Heart right ventricle (tissue), 16 donors: Measurements from ENCODE around the gene FOXK2. TPM values are rescaled to one million over a fixed set of nuclear protein-coding genes. Genes with fewer than 3 reads are reported as not detected.
"Not testable (repeated sequence)": the region's sequence is repeated elsewhere in the genome, so short reads cannot be mapped to it uniquely, and the experiment has no call there.

ENCODE experiments used
- ATAC-seq, 8 donors: fragments of 200-7000 bp; cut with Tn5 transposase; one replicate each; pipeline ENCODE4 v1.9.1; 2020; ENCODE audit warnings: mild to moderate bottlenecking in 8 of 8, moderate library complexity in 8 of 8, moderate number of reproducible peaks in 1 of 8
- DNase-seq, 2 donors: peaks; one replicate each; pipeline ENCODE4 v3.0.0-alpha.2; 2020
- H3K27ac ChIP-seq, 10 donors: fragments of 200-600 bp; sonication (generic) in 2 of 10; one replicate each; pipeline versions ENCODE4 v1.5.0 to v1.8.0; 2020 to 2022; ENCODE audit warnings: mild to moderate bottlenecking in 3 of 10
- H3K27me3 ChIP-seq, 7 donors: fragments of 200-600 bp; one replicate each; pipeline ENCODE4 v1.8.0; 2021 to 2022; ENCODE audit warnings: mild to moderate bottlenecking in 2 of 7
- H3K36me3 ChIP-seq, 9 donors: fragments of 200-600 bp; sonication (generic) in 1 of 9; one replicate each; pipeline versions ENCODE4 v1.5.0 to v1.8.0; 2020 to 2022; ENCODE audit warnings: mild to moderate bottlenecking in 2 of 9
- H3K4me1 ChIP-seq, 9 donors: fragments of 200-600 bp; sonication (generic) in 1 of 9; one replicate each; pipeline versions ENCODE4 v1.5.0 to v1.8.0; 2020 to 2022; ENCODE audit warnings: mild to moderate bottlenecking in 4 of 9
- H3K4me3 ChIP-seq, 10 donors: fragments of 200-600 bp; sonication (generic) in 2 of 10; one replicate each; pipeline versions ENCODE4 v1.5.0 to v1.8.0; 2020 to 2022; ENCODE audit warnings: mild to moderate bottlenecking in 7 of 10, moderate library complexity in 2 of 10
- H3K9me3 ChIP-seq, 11 donors: fragments of 200-600 bp in 10 of 11; sonication (generic) in 2 of 11; one replicate each; pipeline versions ENCODE4 v1.5.0 to v1.8.0; 2013 to 2022; ENCODE audit warnings: mild to moderate bottlenecking in 2 of 11, control low read depth in 1 of 11, moderate library complexity in 1 of 11
- WGBS, 2 donors: extraction: QIAGEN DNeasy Blood & Tissue Kit; methylation state at CpG; one replicate each; pipeline ENCODE4 v1.1.7; 2013; ENCODE audit warnings: inconsistent platforms in 1 of 2; 5-methylcytosine and 5-hydroxymethylcytosine counted together
- intact Hi-C, 10 donors: fragments of 100-400 bp; cut with DNase I; formaldehyde crosslinking; loops; one replicate each; pipeline versions ENCODE4 v1.11.1 to v1.14.2; 2022
- polyA plus RNA-seq, 2 donors: library from polyadenylated mRNA; stranded (reverse); fragments of 200-250 nt; gene quantifications; one replicate each; pipeline ENCODE4 v1.2.3, GENCODE V29; 2013
- total RNA-seq, 10 donors: library from RNA; stranded (reverse); fragmentation: NEBNext Ultra II Directional in 3 of 10; extraction: Animal tissue kit (Norgen Biotek cat#: 25700) in 3 of 10; gene quantifications; one replicate each; pipeline versions ENCODE4 v1.2.1 to v1.2.4, GENCODE V29; 2021 to 2023
- TF ChIP-seq, protein P1 (sequence below), 9 donors: fragments of 200-600 bp; sonication (generic) in 2 of 9; IDR thresholded peaks; one replicate each; pipeline versions ENCODE4 v1.5.0 to v1.8.0; 2021 to 2022; ENCODE audit warnings: antibody characterized with exemption in 9 of 9, mild to moderate bottlenecking in 5 of 9, moderate library complexity in 1 of 9
- donor health status: Arrhythmogenic right ventricular cardiomyopathy.
- donor health status: ischemic (EF 13 %, LVEDD 7.1; RV severe dilation, severe dysfunction).
- donor health status: healthy with polysubstance abuse.
- donor health status: DM: no; HTN: yes; CAD: no.
- donor health status: DM: no; HTN: no; CAD: no.
- donor health status: ischemic (EF 25% LVEDD 6.9; RV normal size, moderate dysfunction).
- donor health status: ischemic (EF 25% LVEDD 5.7; RV mildly dilated, moderate dysfunction).
- donor health status: healthy.
- donor health status: DM: yes; HTN: yes; CAD: no.
- donor health status: Ischemic cardiomyopathy.
- donor health status: ischemic (EF 35%, LVEDD 5.7; RV mildly dilated, moderate dysfunction).
- donor health status: nonischemic (EF 11% LVEDD 7.7; RV severe dilation, severe dysfunction).
- donor health status: DM: yes; HTN: yes; CAD: no.
- donor health status: PGD.
- donor health status: ischemic (EF 29% LVEDD 5.4; RV normal size, mild dysfunction).
- donor health status: nonischemic (EF 23%, LVEDD 6.1; RV moderate dilation, normal function).

Gene FOXK2
- total and polyA plus RNA-seq, 12 donors, result 16.5 to 66.6 (median 30.6) TPM

DNA sequence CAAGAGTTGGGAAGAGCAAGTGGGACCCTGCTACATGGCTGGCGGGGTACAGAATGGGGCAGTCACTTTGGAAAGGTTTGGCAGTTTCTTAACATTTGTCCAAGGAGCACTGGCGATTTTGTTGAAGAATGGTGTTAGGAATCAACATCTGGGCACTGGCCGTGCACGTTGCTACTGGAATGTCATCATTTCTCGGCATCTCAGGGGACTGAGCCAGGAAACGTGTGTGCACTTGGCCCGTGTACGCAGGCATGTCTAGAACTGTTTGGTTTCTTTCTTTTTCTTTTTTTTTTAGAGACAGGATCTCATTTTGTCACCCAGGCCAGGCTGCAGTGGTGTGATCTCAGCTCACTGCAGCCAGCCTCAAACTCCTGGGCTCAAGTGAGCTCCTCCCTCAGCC is 17.3 kb upstream of the FOXK2 start:
- no peak for DNase-seq
- no peak for ATAC-seq
- TF ChIP-seq, protein P1, sequence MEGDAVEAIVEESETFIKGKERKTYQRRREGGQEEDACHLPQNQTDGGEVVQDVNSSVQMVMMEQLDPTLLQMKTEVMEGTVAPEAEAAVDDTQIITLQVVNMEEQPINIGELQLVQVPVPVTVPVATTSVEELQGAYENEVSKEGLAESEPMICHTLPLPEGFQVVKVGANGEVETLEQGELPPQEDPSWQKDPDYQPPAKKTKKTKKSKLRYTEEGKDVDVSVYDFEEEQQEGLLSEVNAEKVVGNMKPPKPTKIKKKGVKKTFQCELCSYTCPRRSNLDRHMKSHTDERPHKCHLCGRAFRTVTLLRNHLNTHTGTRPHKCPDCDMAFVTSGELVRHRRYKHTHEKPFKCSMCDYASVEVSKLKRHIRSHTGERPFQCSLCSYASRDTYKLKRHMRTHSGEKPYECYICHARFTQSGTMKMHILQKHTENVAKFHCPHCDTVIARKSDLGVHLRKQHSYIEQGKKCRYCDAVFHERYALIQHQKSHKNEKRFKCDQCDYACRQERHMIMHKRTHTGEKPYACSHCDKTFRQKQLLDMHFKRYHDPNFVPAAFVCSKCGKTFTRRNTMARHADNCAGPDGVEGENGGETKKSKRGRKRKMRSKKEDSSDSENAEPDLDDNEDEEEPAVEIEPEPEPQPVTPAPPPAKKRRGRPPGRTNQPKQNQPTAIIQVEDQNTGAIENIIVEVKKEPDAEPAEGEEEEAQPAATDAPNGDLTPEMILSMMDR (IDR thresholded peaks at IDR 0.05), result no peak

DNA sequence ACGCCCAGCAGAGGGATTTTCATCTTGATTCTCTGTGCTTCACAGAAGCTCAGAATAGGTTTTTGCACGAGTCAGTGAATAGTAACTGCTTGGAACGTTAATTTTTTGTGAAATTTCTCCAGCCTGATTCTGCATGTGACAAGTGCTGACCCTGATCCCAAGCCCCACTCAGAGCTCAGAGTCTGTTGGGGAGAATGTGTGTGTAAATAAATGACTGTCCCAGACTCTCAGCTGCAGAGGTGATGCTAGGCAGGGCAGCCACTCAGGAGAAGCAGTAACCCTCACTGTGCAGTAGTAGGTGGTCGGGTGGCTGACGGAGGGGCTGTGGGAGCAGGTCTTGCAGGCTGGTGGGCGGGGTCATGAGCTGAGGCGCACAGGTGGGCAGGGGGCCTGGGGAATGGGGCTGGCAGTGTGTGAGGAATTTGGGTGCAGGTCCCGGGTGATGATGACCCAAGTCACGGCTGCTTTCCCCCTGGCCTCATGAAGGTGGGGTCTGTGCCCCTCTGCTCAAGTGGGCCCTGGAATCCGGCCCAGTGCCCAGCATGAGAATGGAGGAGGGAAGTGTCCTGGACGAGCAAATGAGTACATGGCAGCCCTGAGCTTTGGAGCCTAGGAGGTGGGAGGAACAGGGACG is 16.3 kb upstream of the FOXK2 start:
- WGBS, 2 donors, result 81% methylated on average over 12 of the region's 12 CpGs
- TF ChIP-seq, protein P1 (IDR thresholded peaks at IDR 0.05), result no peak
- Histone ChIP-seq H3K27ac (no peak overlapping the region), H3K4me3 (no peak overlapping the region), H3K4me1 (peaks cover 0 to 14% (median 0%) of the 10 kb centered on the region in 9 donors), H3K36me3 (no peaks in the 10 kb centered on the region), H3K27me3 (no peaks in the 10 kb centered on the region), H3K9me3 (no peaks in the 10 kb centered on the region)
- intact Hi-C loops, result no loop called here
- DNase-seq, result no peak
- ATAC-seq, result peak in 2 of 8 donors; percentile 15 to 36

More for the DNA sequence above, 17.3 kb upstream of the FOXK2 start:
- WGBS, 2 donors, result 48 to 55% methylated on average over 8 of the region's 8 CpGs
- Histone ChIP-seq H3K27ac (no peak overlapping the region), H3K27me3 (no peaks in the 10 kb centered on the region), H3K9me3 (no peaks in the 10 kb centered on the region), H3K4me3 (no peak overlapping the region), H3K36me3 (no peaks in the 10 kb centered on the region), H3K4me1 (peaks cover 0 to 18% (median 3%) of the 10 kb centered on the region in 9 donors)
- intact Hi-C loops, result no loop called here

DNA sequence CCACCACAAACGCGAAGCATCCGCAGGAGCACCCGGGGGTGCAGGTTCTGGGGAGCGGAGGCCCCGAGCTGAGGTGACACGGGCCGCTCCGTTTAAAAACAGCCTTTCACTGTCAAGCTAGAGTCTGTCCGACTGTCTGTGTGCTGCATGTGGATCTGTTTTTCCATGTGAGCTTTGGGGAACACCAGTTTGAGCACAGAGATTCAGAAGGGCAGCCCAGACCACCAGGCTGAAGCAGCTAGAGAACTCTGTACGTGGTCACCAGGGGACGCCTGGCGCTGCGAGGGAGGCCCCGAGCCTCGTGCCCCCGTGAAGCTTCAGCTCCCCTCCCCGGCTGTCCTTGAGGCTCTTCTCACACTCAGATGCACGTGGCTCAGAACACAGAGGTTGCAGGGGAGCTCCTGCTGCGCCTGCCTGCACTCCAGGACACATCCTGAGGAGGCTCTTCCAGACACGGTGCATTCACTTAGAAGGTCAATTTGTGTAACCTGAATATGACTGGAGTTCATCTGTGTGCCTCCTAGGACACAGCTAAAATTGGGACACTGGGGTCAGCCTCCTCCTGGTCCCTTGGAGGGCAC is 15.7 kb upstream of the FOXK2 start:
- DNase-seq (no peak), ATAC-seq (no peak)
- WGBS, 2 donors, result 81 to 86% methylated on average over 21 of the region's 21 CpGs
- H3K27ac ChIP-seq, result no peak overlapping the region
- no peaks in the 10 kb centered on the region for H3K27me3 ChIP-seq
- H3K4me3 ChIP-seq, result no peak overlapping the region
- H3K9me3 ChIP-seq, result no peaks in the 10 kb centered on the region
- TF ChIP-seq, protein P1 (IDR thresholded peaks at IDR 0.05), result no peak
- H3K36me3 ChIP-seq, result no peaks in the 10 kb centered on the region
- intact Hi-C loops, result no loop called here
- peaks cover 0 to 8% (median 0%) of the 10 kb centered on the region in 9 donors for H3K4me1 ChIP-seq

DNA sequence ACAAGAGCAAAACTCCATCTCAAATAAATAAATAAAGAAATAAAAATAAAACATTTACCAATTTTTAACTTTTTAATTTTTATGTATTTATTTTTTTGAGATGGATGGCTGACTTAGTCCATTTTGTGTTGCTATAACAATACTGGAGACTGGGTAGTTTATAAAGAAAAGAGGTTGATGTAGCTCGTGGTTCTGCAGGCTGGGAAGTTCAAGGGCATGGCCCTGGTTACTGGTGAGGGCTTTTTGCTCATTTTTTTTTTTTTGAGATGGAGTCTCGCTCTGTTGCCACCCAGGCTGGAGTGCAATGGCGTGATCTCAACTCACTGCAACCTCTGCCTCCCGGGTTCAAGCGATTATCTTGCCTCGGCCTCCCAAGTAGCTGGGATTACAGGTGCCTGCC is 14.2 kb upstream of the FOXK2 start:
- Histone ChIP-seq H3K4me3 (no peak overlapping the region), H3K9me3 (no peaks in the 10 kb centered on the region), H3K27me3 (no peaks in the 10 kb centered on the region), H3K36me3 (no peaks in the 10 kb centered on the region), H3K27ac (no peak overlapping the region), H3K4me1 (no peaks in the 10 kb centered on the region)
- intact Hi-C loops, result no loop called here
- ATAC-seq, result no peak
- TF ChIP-seq, protein P1 (IDR thresholded peaks at IDR 0.05), result no peak
- WGBS, 2 donors, result 94 to 96% methylated on average over 6 of the region's 6 CpGs
- no peak for DNase-seq

DNA sequence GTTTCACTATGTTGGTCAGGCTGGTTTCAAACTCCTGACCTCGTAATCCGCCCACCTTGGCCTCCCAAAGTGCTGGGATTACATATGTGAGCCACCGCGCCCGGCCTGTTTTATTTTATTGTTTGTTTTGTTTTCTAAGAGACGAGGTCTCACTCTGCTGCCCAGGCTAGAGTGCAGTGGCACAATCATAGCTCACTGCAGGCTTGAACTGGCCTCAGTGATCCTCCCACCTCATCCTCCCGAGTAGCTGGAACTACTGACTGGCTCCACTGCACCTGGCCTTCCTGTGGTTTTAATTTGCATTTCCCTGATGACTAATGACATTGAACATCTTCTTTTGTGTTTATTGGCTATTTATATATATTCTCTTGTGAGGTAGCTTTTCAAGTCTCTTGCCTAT is 13.1 kb upstream of the FOXK2 start:
- ATAC-seq, H3K36me3 ChIP-seq, H3K4me3 ChIP-seq, H3K27me3 ChIP-seq, intact Hi-C loops, DNase-seq, H3K9me3 ChIP-seq, H3K4me1 ChIP-seq, H3K27ac ChIP-seq: not testable (repeated sequence)
- 81 to 85% methylated on average over 7 of the region's 7 CpGs for WGBS, 2 donors
